Measurements from ENCODE around the gene GADD45GIP1. TPM values are rescaled to one million over a fixed set of nuclear protein-coding genes. Genes with fewer than 3 reads are reported as not detected.
A peak's percentile ranks its signal among the peaks of the same experiment; 100 is the strongest.

The GADD45GIP1 gene
- total RNA-seq, 2 donors from 2014 or later, result 29.9 to 58.7 TPM

GRCh38 chr19:12935071-12935470 lies 22.0 kb downstream of the GADD45GIP1 start:
- H3K27ac ChIP-seq, result no peak overlapping the region
- no peak for TF ChIP-seq POLR2AphosphoS5 (IDR thresholded peaks at IDR 0.05)
- no peak for TF ChIP-seq CTCF (IDR thresholded peaks at IDR 0.05)
- peaks cover 0 to 4% of the 10 kb centered on the region in 2 donors for H3K36me3 ChIP-seq
- H3K4me3 ChIP-seq, result no peak overlapping the region
- no peaks in the 10 kb centered on the region for H3K27me3 ChIP-seq (replicated peaks; ENCODE audit: insufficient read depth)
- intact Hi-C loops (cut with DNase I), result loop anchor here (10.0 kb wide), 1 partner anchor 50 kb away; the partner anchor contains the start of genes DNASE2 and KLF1
- 90% methylated on average over 10 of the region's 10 CpGs for WGBS
- no peak for DNase-seq (ENCODE audit: low spot score)
- H3K4me1 ChIP-seq (replicated peaks), result peaks cover 15% of the 10 kb centered on the region
- H3K9me3 ChIP-seq, result no peaks in the 10 kb centered on the region

GRCh38 chr19:12933287-12934072 lies 23.5 kb downstream of the GADD45GIP1 start, which contains the start of gene FARSA:
Gene FARSA, minus strand, starts transcription at chr19:12933711. Its CDS starts 15 bp downstream, at chr19:12933696.
- intact Hi-C loops (cut with DNase I), result loop anchor here (10.0 kb wide), 1 partner anchor 49 kb away; the partner anchor contains the start of genes DNASE2 and KLF1
- no peak for TF ChIP-seq CTCF (IDR thresholded peaks at IDR 0.05)
- peak; percentile 98 for TF ChIP-seq POLR2AphosphoS5 (IDR thresholded peaks at IDR 0.05)
- peak; percentile 58 for TF ChIP-seq POLR2A (IDR thresholded peaks at IDR 0.05)
- Histone ChIP-seq H3K9me3 (no peaks in the 10 kb centered on the region), H3K4me1 (replicated peaks) (peaks cover 10% of the 10 kb centered on the region), H3K36me3 (no peaks in the 10 kb centered on the region), H3K27ac (peak within 1 kb of the TSS; percentile 60 to 63), H3K4me3 (peak within 1 kb of the TSS; percentile 77 to 83), H3K27me3 (replicated peaks; ENCODE audit: insufficient read depth) (no peaks in the 10 kb centered on the region)
- WGBS, result 4% methylated on average over 46 of the region's 51 CpGs
- DNase-seq (ENCODE audit: low spot score), result peak; percentile 94

GRCh38 chr19:12932392-12933286 lies 24.4 kb downstream of the GADD45GIP1 start:
- WGBS, result 27% methylated on average over 16 of the region's 16 CpGs
- intact Hi-C loops (cut with DNase I), result loop anchor here (10.0 kb wide), 1 partner anchor 48 kb away; the partner anchor contains the start of genes DNASE2 and KLF1
- Histone ChIP-seq H3K36me3 (no peaks in the 10 kb centered on the region), H3K4me1 (replicated peaks) (peaks cover 7% of the 10 kb centered on the region), H3K27me3 (replicated peaks; ENCODE audit: insufficient read depth) (no peaks in the 10 kb centered on the region), H3K4me3 (peak overlapping the region; percentile 77 to 83), H3K9me3 (no peaks in the 10 kb centered on the region), H3K27ac (peak overlapping the region; percentile 60 to 63)
- no peak for DNase-seq (ENCODE audit: low spot score)
- TF ChIP-seq POLR2AphosphoS5 (IDR thresholded peaks at IDR 0.05) (no peak), CTCF (IDR thresholded peaks at IDR 0.05) (no peak), POLR2A (IDR thresholded peaks at IDR 0.05) (no peak)

DNA sequence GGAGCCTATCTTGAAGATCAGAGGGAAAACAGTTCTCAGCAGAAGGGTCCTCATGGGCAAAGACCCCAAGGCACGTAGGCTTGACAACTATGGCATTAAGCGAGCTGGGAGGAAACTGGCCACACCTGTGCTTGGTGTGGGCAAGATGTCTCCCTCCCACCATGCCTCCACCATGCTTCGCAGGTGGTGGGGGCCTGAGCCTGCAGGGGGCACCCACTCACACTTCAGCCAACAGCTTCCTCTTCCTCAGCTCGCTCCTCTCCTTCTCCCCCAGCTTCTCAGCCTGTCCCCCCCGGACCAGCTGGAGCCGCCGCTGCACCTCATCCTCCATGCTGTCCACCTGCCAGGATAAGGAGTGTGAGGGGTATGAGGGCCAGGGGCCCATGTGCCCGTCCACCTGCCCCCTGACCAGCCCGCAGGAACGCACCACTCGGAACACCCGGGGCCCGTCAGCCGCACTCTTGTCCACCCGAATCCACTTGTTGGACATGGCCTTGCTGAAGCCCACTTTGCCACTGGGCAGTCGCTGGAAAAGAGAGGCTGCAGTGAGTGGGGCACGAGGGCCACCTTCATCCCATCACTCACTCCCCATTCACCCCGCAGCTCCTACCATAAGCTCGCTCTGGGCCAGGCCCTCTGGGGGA lies 26.9 kb downstream of the GADD45GIP1 start:
- Histone ChIP-seq H3K4me3 (no peak overlapping the region), H3K27ac (no peak overlapping the region), H3K36me3 (peaks cover 9 to 16% of the 10 kb centered on the region in 2 donors), H3K4me1 (replicated peaks) (peaks cover 6% of the 10 kb centered on the region), H3K9me3 (no peaks in the 10 kb centered on the region), H3K27me3 (replicated peaks; ENCODE audit: insufficient read depth) (no peaks in the 10 kb centered on the region)
- DNase-seq (ENCODE audit: low spot score), result no peak
- intact Hi-C loops (cut with DNase I), result loop anchor here (10.0 kb wide), 1 partner anchor 45 kb away; the partner anchor contains the start of genes DNASE2 and KLF1
- 93% methylated on average over 19 of the region's 19 CpGs for WGBS
- TF ChIP-seq POLR2A (IDR thresholded peaks at IDR 0.05), result no peak
- TF ChIP-seq POLR2AphosphoS5 (IDR thresholded peaks at IDR 0.05), result no peak
- TF ChIP-seq CTCF (IDR thresholded peaks at IDR 0.05), result no peak
